ENCODE data around the gene OR9K2.

DNA sequence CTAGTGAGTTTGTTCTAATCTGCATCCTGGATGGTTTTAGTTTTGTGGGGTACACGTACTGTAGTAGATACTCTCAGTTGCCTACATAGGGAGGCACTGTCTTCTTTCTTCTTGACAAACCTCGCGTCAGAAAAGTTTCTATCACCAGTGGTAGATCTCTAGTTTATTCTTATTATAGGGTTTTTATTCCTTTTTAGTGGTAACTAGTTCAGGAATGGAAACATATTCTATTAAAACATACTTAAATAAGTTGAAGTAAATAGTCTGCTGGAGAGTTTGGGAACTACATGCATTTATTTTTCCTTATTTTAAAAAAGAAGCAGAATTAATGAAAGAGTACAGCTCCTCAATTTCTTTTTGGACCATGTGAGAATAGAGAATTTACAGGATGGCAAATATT is 33.6 kb upstream of the OR9K2 start:
- no peak for TF ChIP-seq REST (IDR thresholded peaks at IDR 0.05; ENCODE audit: insufficient replicate concordance, low read depth)
- no peak for TF ChIP-seq POLR2AphosphoS5 (IDR thresholded peaks at IDR 0.05; ENCODE audit: low read depth)
